ENCODE data around the gene LRRC18.

LRRC18 gene

DNA sequence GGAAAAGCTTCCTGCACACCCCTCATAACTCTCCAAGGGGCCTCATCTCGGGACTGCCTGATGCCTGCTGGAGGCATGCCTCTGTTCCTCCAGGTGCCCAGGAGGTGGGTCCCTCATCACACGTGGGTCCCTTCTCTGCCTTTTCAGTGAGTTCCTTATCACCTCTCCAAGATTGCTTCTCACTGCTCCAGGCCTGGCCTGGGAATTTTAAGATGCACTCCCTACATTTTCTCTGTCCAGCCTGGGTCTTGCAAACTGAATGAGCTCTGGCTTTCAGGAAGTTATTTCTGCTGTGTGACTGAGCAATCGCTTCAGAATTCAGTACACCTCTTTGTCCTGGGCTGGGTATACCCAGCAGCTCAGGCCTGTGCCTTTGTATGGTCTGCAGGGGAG, 43.8 kb downstream of the LRRC18 start:
- Histone ChIP-seq H3K36me3 (ENCODE audit: control insufficient read depth, insufficient read depth, low read length) (no peaks in the 10 kb centered on the region), H3K27ac (ENCODE audit: low read depth, low read length) (no peak overlapping the region), H3K4me1 (ENCODE audit: control insufficient read depth, insufficient read depth, low read length) (no peaks in the 10 kb centered on the region; the same call in 1 of the 2 replicates)

DNA sequence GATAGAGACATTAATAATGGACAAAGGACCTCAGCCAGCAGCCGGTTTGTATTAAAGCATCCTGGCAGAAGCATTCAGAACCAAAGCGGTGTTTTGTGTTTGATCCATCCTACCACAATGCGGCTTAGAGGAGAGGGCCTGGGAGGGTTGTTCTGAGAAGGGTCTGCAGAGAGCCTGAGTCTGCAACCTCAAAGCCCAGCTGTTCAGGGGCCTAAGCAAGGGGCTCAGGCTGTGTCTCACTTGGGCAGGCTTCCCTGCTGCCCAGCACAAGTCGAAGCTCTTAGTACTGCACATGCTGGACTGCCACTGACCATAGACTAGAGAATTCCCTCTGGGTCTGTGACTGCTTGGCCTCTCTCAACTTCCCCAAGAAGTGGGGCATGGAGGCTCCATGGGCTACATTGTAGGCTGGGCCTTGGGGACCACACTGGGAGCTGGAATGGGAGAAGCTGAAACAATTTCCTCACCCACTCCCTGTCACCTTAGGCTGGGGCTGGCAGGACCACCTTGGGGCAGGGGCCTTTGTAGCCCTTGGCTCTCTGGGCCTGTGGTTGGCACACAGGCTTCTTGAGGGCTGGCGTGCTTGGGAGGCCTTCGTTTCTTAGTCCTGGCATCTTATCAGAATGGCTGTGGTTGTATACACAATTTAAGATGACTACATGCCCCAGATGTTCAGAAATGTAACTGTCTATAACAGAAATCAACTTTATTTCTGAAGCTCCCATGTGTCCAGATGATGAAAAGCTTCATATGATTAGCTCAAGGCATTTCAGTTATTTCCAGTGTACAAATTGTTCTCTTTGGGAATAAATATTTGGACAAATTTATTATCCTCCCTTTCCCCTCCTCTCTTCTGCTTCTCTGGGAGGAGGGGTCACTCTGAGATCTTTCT, 44.5 kb downstream of the LRRC18 start:
- Histone ChIP-seq H3K4me3 (ENCODE audit: low read depth, low read length) (no peak overlapping the region), H3K4me1 (ENCODE audit: control insufficient read depth, insufficient read depth, low read length) (no peaks in the 10 kb centered on the region; the same call in 1 of the 2 replicates), H3K9ac (ENCODE audit: low read length) (no peak overlapping the region), H3K36me3 (ENCODE audit: control insufficient read depth, insufficient read depth, low read length) (no peaks in the 10 kb centered on the region), H3K9me3 (ENCODE audit: control insufficient read depth, insufficient read depth, low read depth, low read length) (no peaks in the 10 kb centered on the region), H3K27ac (ENCODE audit: low read depth, low read length) (no peak overlapping the region), H3K27me3 (ENCODE audit: control insufficient read depth, insufficient read depth, low read length) (no peaks in the 10 kb centered on the region)

More for the DNA sequence above, 43.8 kb downstream of the LRRC18 start:
- no peaks in the 10 kb centered on the region for H3K9me3 ChIP-seq (ENCODE audit: control insufficient read depth, insufficient read depth, low read depth, low read length)
- no peak overlapping the region for H3K9ac ChIP-seq (ENCODE audit: low read length)
- H3K27me3 ChIP-seq (ENCODE audit: control insufficient read depth, insufficient read depth, low read length) = no peaks in the 10 kb centered on the region
- no peak overlapping the region for H3K4me3 ChIP-seq (ENCODE audit: low read depth, low read length)

DNA sequence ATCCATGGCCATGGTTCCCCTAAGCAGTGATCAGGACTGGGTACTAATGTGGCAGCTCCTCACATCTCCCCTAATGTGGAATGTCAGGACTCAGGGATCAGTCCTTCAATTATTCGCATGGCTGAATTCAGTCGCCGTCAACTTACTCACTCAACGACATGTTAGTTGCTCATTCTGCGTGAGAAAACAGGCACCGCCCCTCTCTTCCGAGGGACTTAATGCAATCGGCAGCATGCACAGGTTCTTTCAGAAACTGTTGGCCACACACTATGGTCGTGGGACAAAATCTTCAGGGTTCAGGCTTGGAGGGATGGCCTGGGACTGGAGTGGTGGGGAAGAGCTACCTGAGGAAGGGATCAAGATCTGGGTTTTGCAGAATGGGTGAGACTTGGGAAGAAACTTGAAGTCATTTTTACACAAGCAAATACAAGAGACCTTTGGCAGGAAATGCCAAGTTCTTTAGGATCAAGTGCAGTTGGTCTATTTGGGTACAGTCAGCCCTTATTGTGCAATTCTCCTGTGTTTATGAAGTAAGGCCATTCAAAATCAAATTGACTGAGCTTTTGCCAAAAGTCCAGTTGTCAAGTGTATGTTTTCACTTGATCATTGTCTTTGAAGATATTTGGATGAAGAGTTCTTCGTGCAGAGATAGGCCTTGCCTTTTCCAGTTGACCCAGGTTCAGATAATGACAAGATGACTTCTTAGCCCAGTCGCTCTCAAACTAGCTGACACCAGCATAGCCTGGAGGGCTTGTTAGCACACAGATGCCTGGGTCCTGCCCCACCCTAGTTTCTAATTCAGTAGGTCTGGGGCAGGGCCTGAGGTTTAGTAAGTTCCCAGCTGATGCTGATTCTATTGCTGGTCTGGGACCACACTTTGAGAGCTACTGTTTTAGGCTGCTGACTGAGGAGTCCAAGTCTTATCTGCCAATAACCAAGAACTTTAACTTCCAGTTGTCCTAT, 48.5 kb downstream of the LRRC18 start:
- Histone ChIP-seq H3K4me3 (ENCODE audit: low read depth, low read length) (no peak overlapping the region), H3K9ac (ENCODE audit: low read length) (no peak overlapping the region), H3K9me3 (ENCODE audit: control insufficient read depth, insufficient read depth, low read depth, low read length) (no peaks in the 10 kb centered on the region), H3K36me3 (ENCODE audit: control insufficient read depth, insufficient read depth, low read length) (no peaks in the 10 kb centered on the region), H3K27me3 (ENCODE audit: control insufficient read depth, insufficient read depth, low read length) (peaks cover 3% of the 10 kb centered on the region; the same call in 1 of the 2 replicates), H3K4me1 (ENCODE audit: control insufficient read depth, insufficient read depth, low read length) (no peaks in the 10 kb centered on the region; the same call in 1 of the 2 replicates), H3K27ac (ENCODE audit: low read depth, low read length) (no peak overlapping the region)

DNA sequence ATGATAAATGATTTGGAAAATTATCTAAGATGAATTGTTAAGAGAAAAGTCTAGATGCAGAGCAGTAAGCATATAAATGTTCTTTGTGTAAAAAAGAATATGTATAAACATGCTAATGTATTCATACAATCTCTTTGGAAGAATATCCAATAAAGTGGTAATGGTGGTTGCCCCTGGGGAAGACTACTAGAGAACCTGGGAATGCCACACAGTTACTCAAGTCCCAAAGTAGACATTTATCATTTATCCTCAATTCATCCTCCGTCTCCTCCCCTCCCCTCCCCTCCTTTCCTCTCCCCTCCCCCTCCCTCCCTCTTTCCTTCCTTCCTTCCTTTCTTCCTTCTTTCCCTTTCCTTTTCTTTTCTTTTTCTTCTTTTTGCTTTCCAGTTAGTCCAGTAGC, 51.7 kb downstream of the LRRC18 start:
- Histone ChIP-seq H3K9me3 (ENCODE audit: control insufficient read depth, insufficient read depth, low read depth, low read length) (no peaks in the 10 kb centered on the region), H3K27ac (ENCODE audit: low read depth, low read length) (no peak overlapping the region), H3K4me3 (ENCODE audit: low read depth, low read length) (no peak overlapping the region), H3K4me1 (ENCODE audit: control insufficient read depth, insufficient read depth, low read length) (no peaks in the 10 kb centered on the region; the same call in 1 of the 2 replicates), H3K36me3 (ENCODE audit: control insufficient read depth, insufficient read depth, low read length) (no peaks in the 10 kb centered on the region), H3K27me3 (ENCODE audit: control insufficient read depth, insufficient read depth, low read length) (peaks cover 3% of the 10 kb centered on the region; the same call in 1 of the 2 replicates), H3K9ac (ENCODE audit: low read length) (no peak overlapping the region)

GRCh38 chr10:48885376-48885775, 54.3 kb downstream of the LRRC18 start:
- H3K9me3 ChIP-seq (ENCODE audit: control insufficient read depth, insufficient read depth, low read depth, low read length) = 0 out of 2 replicates have a peak, but pooled peaks cover 3% of the 10 kb centered on the region
- H3K27ac ChIP-seq (ENCODE audit: low read depth, low read length) = no peak overlapping the region
- peaks cover 2% of the 10 kb centered on the region; the same call in 1 of the 2 replicates for H3K4me1 ChIP-seq (ENCODE audit: control insufficient read depth, insufficient read depth, low read length)
- no peaks in the 10 kb centered on the region for H3K36me3 ChIP-seq (ENCODE audit: control insufficient read depth, insufficient read depth, low read length)
- H3K9ac ChIP-seq (ENCODE audit: low read length) = no peak overlapping the region
- no peak overlapping the region for H3K4me3 ChIP-seq (ENCODE audit: low read depth, low read length)
- peaks cover 3% of the 10 kb centered on the region; the same call in 1 of the 2 replicates for H3K27me3 ChIP-seq (ENCODE audit: control insufficient read depth, insufficient read depth, low read length)

DNA sequence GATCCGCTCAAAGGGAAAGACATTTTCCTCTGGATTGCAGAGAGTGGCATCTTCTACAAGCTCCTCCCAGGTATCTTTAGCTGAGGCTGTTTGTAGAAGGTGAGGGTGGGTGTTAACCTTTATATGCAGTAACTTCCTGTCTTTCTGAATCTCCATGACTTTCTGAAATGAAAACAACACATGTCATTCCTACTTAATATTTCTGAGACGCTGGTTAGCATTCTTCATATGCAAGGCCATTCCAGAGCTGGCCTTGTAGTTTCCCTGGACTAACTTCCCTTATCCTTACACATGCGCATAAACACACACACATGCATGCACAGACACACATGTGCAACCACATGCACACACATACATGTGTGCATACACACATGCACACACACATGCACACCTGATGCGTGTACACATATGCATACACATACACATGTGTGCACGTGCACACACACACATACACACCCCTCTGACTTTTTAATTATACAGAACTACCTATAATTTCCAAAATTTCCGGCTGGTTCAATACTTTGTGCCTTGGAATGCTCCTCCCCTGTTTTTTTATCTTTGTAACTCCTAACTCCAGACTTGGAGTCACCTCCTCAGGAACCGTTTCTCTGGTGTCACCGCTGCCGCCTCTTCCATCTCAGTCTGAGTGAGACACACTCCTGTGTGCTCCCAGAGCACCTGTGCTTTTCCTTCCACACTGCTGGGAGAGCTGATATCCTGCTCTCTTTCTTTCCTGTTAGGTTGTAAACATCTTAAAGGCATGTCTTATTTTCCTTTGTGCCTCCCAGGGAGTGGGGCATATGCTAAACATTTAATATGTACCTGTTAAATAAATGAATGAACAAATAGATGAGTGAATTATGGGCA, 55.2 kb downstream of the LRRC18 start:
- no peaks in the 10 kb centered on the region for H3K36me3 ChIP-seq (ENCODE audit: control insufficient read depth, insufficient read depth, low read length)
- H3K27me3 ChIP-seq (ENCODE audit: control insufficient read depth, insufficient read depth, low read length) = peaks cover 3% of the 10 kb centered on the region; the same call in 1 of the 2 replicates
- peaks cover 6% of the 10 kb centered on the region; the same call in 1 of the 2 replicates for H3K4me1 ChIP-seq (ENCODE audit: control insufficient read depth, insufficient read depth, low read length)
- H3K27ac ChIP-seq (ENCODE audit: low read depth, low read length) = no peak overlapping the region
- H3K9ac ChIP-seq (ENCODE audit: low read length) = no peak overlapping the region
- H3K4me3 ChIP-seq (ENCODE audit: low read depth, low read length) = no peak overlapping the region
- H3K9me3 ChIP-seq (ENCODE audit: control insufficient read depth, insufficient read depth, low read depth, low read length) = 0 out of 2 replicates have a peak, but pooled peaks cover 3% of the 10 kb centered on the region

GRCh38 chr10:48883701-48884100, 55.9 kb downstream of the LRRC18 start:
- Histone ChIP-seq H3K4me3 (ENCODE audit: low read depth, low read length) (no peak overlapping the region), H3K27ac (ENCODE audit: low read depth, low read length) (no peak overlapping the region)

DNA sequence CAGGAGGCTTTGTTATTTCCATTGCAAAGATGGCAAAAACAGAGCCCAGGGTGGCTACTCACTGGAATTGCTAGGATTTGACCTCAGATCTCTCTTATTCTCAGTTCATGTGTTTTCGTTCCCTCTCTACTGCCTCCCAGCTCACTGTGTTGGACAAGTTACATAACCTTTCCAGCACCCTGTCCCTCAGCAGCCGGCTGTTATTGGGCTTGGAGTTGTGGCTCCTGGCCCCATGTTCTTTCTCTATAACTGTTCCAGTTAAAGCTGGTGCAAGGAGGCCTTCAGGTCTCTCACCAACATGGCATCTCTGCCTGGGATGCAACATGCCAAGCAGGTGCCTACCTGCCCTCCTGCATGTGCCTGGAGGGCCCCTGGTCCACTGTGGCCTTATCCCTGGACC, 56.8 kb downstream of the LRRC18 start:
- Histone ChIP-seq H3K27me3 (ENCODE audit: control insufficient read depth, insufficient read depth, low read length) (no peaks in the 10 kb centered on the region; the same call in 1 of the 2 replicates), H3K9ac (ENCODE audit: low read length) (no peak overlapping the region), H3K4me3 (ENCODE audit: low read depth, low read length) (no peak overlapping the region), H3K36me3 (ENCODE audit: control insufficient read depth, insufficient read depth, low read length) (no peaks in the 10 kb centered on the region), H3K27ac (ENCODE audit: low read depth, low read length) (no peak overlapping the region), H3K4me1 (ENCODE audit: control insufficient read depth, insufficient read depth, low read length) (peaks cover 6% of the 10 kb centered on the region; the same call in 1 of the 2 replicates), H3K9me3 (ENCODE audit: control insufficient read depth, insufficient read depth, low read depth, low read length) (0 out of 2 replicates have a peak, but pooled peaks cover 3% of the 10 kb centered on the region)

More at GRCh38 chr10:48883701-48884100, 55.9 kb downstream of the LRRC18 start:
- Histone ChIP-seq H3K27me3 (ENCODE audit: control insufficient read depth, insufficient read depth, low read length) (peaks cover 3% of the 10 kb centered on the region; the same call in 1 of the 2 replicates), H3K36me3 (ENCODE audit: control insufficient read depth, insufficient read depth, low read length) (no peaks in the 10 kb centered on the region), H3K9me3 (ENCODE audit: control insufficient read depth, insufficient read depth, low read depth, low read length) (0 out of 2 replicates have a peak, but pooled peaks cover 3% of the 10 kb centered on the region), H3K4me1 (ENCODE audit: control insufficient read depth, insufficient read depth, low read length) (peaks cover 6% of the 10 kb centered on the region; the same call in 1 of the 2 replicates), H3K9ac (ENCODE audit: low read length) (no peak overlapping the region)

DNA sequence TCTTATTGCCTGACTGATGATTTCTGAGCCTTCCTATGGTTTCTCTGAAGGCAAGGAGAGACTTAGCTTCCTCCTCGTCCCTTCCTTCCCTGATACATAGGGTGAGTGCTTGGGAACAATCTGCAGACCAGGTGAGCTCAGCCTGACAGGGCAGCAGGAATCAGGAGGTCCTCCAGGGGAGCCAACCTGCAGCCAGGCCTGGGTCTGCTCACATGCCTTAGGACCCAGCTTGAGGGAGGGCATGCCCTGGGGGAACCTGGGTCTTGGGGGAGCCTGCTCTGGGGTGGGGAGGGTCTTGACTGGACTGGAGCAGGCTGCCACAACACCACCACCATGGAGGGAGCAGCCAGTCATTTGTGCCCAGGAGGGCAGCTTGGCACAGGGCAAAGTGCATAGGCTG, 57.7 kb downstream of the LRRC18 start:
- Histone ChIP-seq H3K27ac (ENCODE audit: low read depth, low read length) (no peak overlapping the region), H3K4me1 (ENCODE audit: control insufficient read depth, insufficient read depth, low read length) (peaks cover 6% of the 10 kb centered on the region; the same call in 1 of the 2 replicates), H3K9ac (ENCODE audit: low read length) (no peak overlapping the region), H3K4me3 (ENCODE audit: low read depth, low read length) (no peak overlapping the region), H3K27me3 (ENCODE audit: control insufficient read depth, insufficient read depth, low read length) (no peaks in the 10 kb centered on the region; the same call in 1 of the 2 replicates), H3K9me3 (ENCODE audit: control insufficient read depth, insufficient read depth, low read depth, low read length) (0 out of 2 replicates have a peak, but pooled peaks cover 3% of the 10 kb centered on the region), H3K36me3 (ENCODE audit: control insufficient read depth, insufficient read depth, low read length) (no peaks in the 10 kb centered on the region)

Measured in HUES6 (cell line).